ENCODE measurements around the gene UPF3A.
"Not testable (repeated sequence)": the region's sequence is repeated elsewhere in the genome, so short reads cannot be mapped to it uniquely, and the experiment has no call there.

The UPF3A gene

GRCh38 chr13:114264313-114264712 lies 17.1 kb upstream of the UPF3A start:
- peaks cover 100% of the 10 kb centered on the region for H3K36me3 ChIP-seq (ENCODE audit: insufficient read depth, low read length)
- H3K9me3 ChIP-seq (ENCODE audit: insufficient read depth, low read depth, low read length); H3K4me3 ChIP-seq (ENCODE audit: low read length); H3K27ac ChIP-seq (ENCODE audit: low read depth, low read length); H3K9ac ChIP-seq (ENCODE audit: low read depth, low read length); H3K4me1 ChIP-seq (ENCODE audit: insufficient read depth, low read length); H3K27me3 ChIP-seq (ENCODE audit: insufficient read depth, low read length): not testable (repeated sequence)
- 97% methylated on average over 13 of the region's 13 CpGs for WGBS

DNA sequence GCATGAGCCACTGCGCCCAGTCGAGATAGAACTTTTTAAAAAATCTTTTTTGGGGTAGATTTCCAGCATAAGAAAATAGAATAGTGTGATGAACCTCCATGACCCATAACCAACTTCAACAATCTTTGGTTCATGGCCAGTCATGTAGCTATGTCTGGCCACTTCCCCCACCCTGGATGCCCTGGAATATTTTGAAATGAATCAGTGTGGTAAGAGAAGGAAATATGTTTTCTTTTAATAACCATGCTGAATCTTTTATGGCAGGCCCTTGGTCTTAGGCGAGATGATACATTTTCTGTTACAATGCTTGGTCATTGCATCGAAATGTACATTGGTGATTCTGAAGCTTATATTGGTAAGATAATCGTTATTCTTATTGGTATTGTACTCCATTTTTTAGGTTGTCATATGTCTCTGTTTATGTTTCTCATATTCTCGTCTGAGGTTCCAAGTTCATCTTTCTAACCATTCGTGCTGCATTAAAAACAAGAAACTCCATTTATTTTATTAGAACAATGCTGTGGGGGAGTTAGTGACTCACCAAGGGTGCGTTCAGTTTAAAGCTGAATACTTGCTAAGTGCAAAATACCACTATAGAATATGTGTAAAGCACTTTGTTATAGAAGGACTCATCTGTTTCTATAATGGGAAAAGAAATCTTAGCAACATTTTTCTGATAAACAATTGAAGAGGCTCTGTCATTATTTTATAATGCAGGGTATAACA lies 16.4 kb upstream of the UPF3A start:
- H3K27me3 ChIP-seq (ENCODE audit: insufficient read depth, low read length) = no peaks in the 10 kb centered on the region
- H3K4me3 ChIP-seq (ENCODE audit: low read length) = no peak overlapping the region
- 97% methylated on average over 7 of the region's 8 CpGs for WGBS
- H3K4me1 ChIP-seq (ENCODE audit: insufficient read depth, low read length) = no peaks in the 10 kb centered on the region
- no peak overlapping the region for H3K9ac ChIP-seq (ENCODE audit: low read depth, low read length)
- peaks cover 97% of the 10 kb centered on the region for H3K36me3 ChIP-seq (ENCODE audit: insufficient read depth, low read length)
- no peak overlapping the region for H3K27ac ChIP-seq (ENCODE audit: low read depth, low read length)
- H3K9me3 ChIP-seq (ENCODE audit: insufficient read depth, low read depth, low read length) = no peaks in the 10 kb centered on the region

DNA sequence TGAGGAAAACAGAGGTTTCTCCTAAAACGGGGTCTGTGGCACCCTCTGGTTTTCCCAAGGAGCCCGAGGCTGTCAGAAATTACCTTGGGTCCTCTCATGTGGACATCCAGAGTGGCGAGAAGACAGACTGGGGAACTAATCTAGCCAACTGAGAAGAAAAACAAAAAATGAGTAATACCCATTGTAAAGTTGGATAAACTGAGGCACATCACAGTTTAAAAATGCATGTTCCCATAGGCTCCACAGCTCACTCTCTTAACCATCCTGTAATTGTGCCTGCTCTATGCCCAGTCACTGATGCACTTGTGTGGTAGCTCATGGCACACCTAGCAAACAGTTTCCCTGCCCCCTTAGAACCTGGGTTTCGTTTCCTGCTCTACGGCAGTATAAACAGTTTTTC lies 15.2 kb upstream of the UPF3A start:
- 97% methylated on average over 5 of the region's 5 CpGs for WGBS
- no peak overlapping the region for H3K9ac ChIP-seq (ENCODE audit: low read depth, low read length)
- no peak overlapping the region for H3K4me3 ChIP-seq (ENCODE audit: low read length)
- H3K9me3 ChIP-seq (ENCODE audit: insufficient read depth, low read depth, low read length) = no peaks in the 10 kb centered on the region
- H3K36me3 ChIP-seq (ENCODE audit: insufficient read depth, low read length) = peaks cover 92% of the 10 kb centered on the region
- H3K27me3 ChIP-seq (ENCODE audit: insufficient read depth, low read length) = no peaks in the 10 kb centered on the region
- no peak overlapping the region for H3K27ac ChIP-seq (ENCODE audit: low read depth, low read length)
- H3K4me1 ChIP-seq (ENCODE audit: insufficient read depth, low read length) = no peaks in the 10 kb centered on the region

GRCh38 chr13:114268344-114269280 lies 12.8 kb upstream of the UPF3A start:
- no peak overlapping the region for H3K9ac ChIP-seq (ENCODE audit: low read depth, low read length)
- no peaks in the 10 kb centered on the region for H3K27me3 ChIP-seq (ENCODE audit: insufficient read depth, low read length)
- WGBS = 93% methylated on average over 6 of the region's 6 CpGs
- no peaks in the 10 kb centered on the region for H3K9me3 ChIP-seq (ENCODE audit: insufficient read depth, low read depth, low read length)
- no peak overlapping the region for H3K27ac ChIP-seq (ENCODE audit: low read depth, low read length)
- H3K4me1 ChIP-seq (ENCODE audit: insufficient read depth, low read length) = no peaks in the 10 kb centered on the region
- H3K36me3 ChIP-seq (ENCODE audit: insufficient read depth, low read length) = peaks cover 89% of the 10 kb centered on the region
- no peak overlapping the region for H3K4me3 ChIP-seq (ENCODE audit: low read length)

GRCh38 chr13:114269281-114269770 lies 12.1 kb upstream of the UPF3A start:
- Histone ChIP-seq H3K27ac (ENCODE audit: low read depth, low read length) (no peak overlapping the region), H3K9me3 (ENCODE audit: insufficient read depth, low read depth, low read length) (no peaks in the 10 kb centered on the region), H3K36me3 (ENCODE audit: insufficient read depth, low read length) (peaks cover 87% of the 10 kb centered on the region), H3K4me1 (ENCODE audit: insufficient read depth, low read length) (no peaks in the 10 kb centered on the region), H3K9ac (ENCODE audit: low read depth, low read length) (no peak overlapping the region), H3K4me3 (ENCODE audit: low read length) (no peak overlapping the region), H3K27me3 (ENCODE audit: insufficient read depth, low read length) (no peaks in the 10 kb centered on the region)
- 98% methylated on average over 3 of the region's 4 CpGs for WGBS

- H3K4me3 ChIP-seq (ENCODE audit: low read length) = no peak overlapping the region
- WGBS = 84% methylated on average over 2 of the region's 2 CpGs
- H3K27ac ChIP-seq (ENCODE audit: low read depth, low read length) = no peak overlapping the region
- H3K36me3 ChIP-seq (ENCODE audit: insufficient read depth, low read length) = peaks cover 83% of the 10 kb centered on the region
- H3K9me3 ChIP-seq (ENCODE audit: insufficient read depth, low read depth, low read length) = no peaks in the 10 kb centered on the region
- H3K9ac ChIP-seq (ENCODE audit: low read depth, low read length) = no peak overlapping the region
- H3K4me1 ChIP-seq (ENCODE audit: insufficient read depth, low read length) = no peaks in the 10 kb centered on the region
- no peaks in the 10 kb centered on the region for H3K27me3 ChIP-seq (ENCODE audit: insufficient read depth, low read length)
Observed at GRCh38 chr13:114272977-114273376, 8.4 kb upstream of the UPF3A start.

- H3K4me1 ChIP-seq (ENCODE audit: insufficient read depth, low read length) = peaks cover 6% of the 10 kb centered on the region
- H3K27me3 ChIP-seq (ENCODE audit: insufficient read depth, low read length) = no peaks in the 10 kb centered on the region
- no peak overlapping the region for H3K4me3 ChIP-seq (ENCODE audit: low read length)
- H3K27ac ChIP-seq (ENCODE audit: low read depth, low read length) = no peak overlapping the region
- H3K9me3 ChIP-seq (ENCODE audit: insufficient read depth, low read depth, low read length) = no peaks in the 10 kb centered on the region
- peaks cover 69% of the 10 kb centered on the region for H3K36me3 ChIP-seq (ENCODE audit: insufficient read depth, low read length)
- H3K9ac ChIP-seq (ENCODE audit: low read depth, low read length) = no peak overlapping the region
- WGBS = 99% methylated on average over 4 of the region's 7 CpGs
Observed at GRCh38 chr13:114275304-114275703, 6.1 kb upstream of the UPF3A start.

DNA sequence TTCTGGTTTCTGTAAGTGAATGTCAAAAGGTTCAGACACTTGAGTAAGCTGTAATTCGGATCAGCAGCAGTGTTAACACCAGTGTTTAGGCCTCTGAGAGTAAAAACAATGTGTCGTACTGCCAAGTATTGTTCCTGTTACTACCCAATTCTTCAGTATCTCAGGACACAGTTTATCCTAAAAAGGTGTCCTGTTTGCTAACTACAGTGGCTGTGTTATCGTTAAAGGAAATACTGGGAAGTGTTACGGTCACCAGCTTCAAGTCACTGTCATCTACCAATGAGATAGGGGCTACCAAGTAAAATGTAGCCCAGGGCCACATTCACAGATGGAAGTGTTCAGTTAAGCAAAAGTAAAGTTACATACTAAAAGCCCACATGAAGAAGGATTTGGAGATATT lies 2.3 kb upstream of the UPF3A start:
- 84% methylated on average over 4 of the region's 4 CpGs for WGBS

DNA sequence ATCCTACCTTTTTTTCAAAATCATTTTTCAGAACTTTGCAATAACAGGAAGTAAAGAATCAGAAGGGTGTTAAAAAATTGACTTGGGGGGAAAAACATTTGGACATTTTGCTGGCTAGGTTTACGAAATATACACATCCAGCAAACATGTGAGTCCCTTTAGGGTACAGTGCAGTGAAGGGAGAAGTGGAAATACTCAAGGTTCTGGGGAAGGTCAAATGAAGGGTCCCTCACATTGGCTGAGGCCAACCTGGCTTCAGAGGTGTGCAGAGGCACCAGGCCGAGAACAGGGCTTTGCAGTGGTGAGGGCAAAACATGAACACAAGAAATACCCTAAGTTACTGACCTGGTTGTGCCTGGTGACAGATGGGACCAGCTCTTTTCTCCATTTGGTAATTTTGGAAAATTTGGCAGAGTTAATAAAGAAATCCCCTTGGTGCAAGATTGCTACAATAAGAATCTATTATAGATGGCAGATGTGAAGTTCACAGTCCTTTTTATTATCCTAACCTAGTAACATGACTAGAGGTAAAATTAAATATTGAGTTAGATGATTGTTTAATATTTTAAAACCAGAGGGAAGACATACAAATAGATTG lies 1.5 kb upstream of the UPF3A start:
- 92% methylated on average over 2 of the region's 2 CpGs for WGBS
- Histone ChIP-seq H3K9me3 (ENCODE audit: insufficient read depth, low read depth, low read length) (no peaks in the 10 kb centered on the region), H3K4me1 (ENCODE audit: insufficient read depth, low read length) (peaks cover 12% of the 10 kb centered on the region), H3K27me3 (ENCODE audit: insufficient read depth, low read length) (no peaks in the 10 kb centered on the region), H3K9ac (ENCODE audit: low read depth, low read length) (peak overlapping the region; percentile 100; the same call in 1 of the 2 replicates), H3K27ac (ENCODE audit: low read depth, low read length) (peak overlapping the region; percentile 100; the same call in 1 of the 2 replicates), H3K36me3 (ENCODE audit: insufficient read depth, low read length) (peaks cover 51% of the 10 kb centered on the region), H3K4me3 (ENCODE audit: low read length) (no peak overlapping the region)

More for the DNA sequence above, 2.3 kb upstream of the UPF3A start:
- H3K4me1 ChIP-seq (ENCODE audit: insufficient read depth, low read length) = peaks cover 12% of the 10 kb centered on the region
- no peak overlapping the region for H3K4me3 ChIP-seq (ENCODE audit: low read length)
- peaks cover 51% of the 10 kb centered on the region for H3K36me3 ChIP-seq (ENCODE audit: insufficient read depth, low read length)
- no peak overlapping the region for H3K27ac ChIP-seq (ENCODE audit: low read depth, low read length)
- no peak overlapping the region for H3K9ac ChIP-seq (ENCODE audit: low read depth, low read length)
- no peaks in the 10 kb centered on the region for H3K9me3 ChIP-seq (ENCODE audit: insufficient read depth, low read depth, low read length)
- no peaks in the 10 kb centered on the region for H3K27me3 ChIP-seq (ENCODE audit: insufficient read depth, low read length)

DNA sequence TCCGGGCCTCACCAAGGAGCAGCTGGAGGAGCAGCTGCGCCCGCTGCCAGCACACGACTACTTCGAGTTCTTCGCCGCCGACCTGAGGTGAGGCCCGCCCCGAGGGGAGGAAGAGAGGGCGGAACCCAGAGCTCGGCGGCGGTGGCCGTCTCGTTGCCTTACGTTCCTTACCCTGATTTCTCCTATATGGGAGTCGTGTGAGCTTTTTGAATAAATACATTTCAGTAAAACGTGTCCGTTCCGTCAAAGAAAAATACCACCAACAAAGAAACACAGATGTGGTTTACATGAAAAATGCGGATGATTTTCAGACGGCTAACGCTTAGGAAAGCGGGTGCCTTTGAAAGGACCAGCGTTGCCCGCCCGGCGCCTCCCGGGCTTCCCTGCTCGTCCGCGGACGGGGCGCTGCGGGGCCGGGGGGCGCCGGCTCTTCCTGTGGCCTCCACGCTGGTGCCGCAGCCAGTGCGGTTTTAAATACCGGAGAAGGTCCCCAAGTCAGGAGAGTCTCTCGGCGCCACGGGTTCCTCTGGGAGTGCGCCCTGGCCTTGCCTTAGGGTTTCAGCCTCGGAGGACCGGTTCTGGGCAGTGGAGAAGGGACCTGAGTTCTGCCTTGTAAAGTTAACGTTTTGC lies 755 bp downstream of the UPF3A start:
- Histone ChIP-seq H3K4me3 (ENCODE audit: low read length) (peak overlapping the region; percentile 100), H3K36me3 (ENCODE audit: insufficient read depth, low read length) (peaks cover 55% of the 10 kb centered on the region), H3K27ac (ENCODE audit: low read depth, low read length) (peak overlapping the region; percentile 98), H3K27me3 (ENCODE audit: insufficient read depth, low read length) (no peaks in the 10 kb centered on the region), H3K9ac (ENCODE audit: low read depth, low read length) (peak overlapping the region; percentile 99), H3K9me3 (ENCODE audit: insufficient read depth, low read depth, low read length) (no peaks in the 10 kb centered on the region), H3K4me1 (ENCODE audit: insufficient read depth, low read length) (peaks cover 12% of the 10 kb centered on the region)
- under 1% methylated on average over 46 of the region's 50 CpGs for WGBS

Measured in HUES64 (cell line).